Loucy (cell line): ENCODE data around the gene DCUN1D3.

Experiments
- H2AFZ ChIP-seq: fragments of 200-600 bp; sonication (generic); 2 replicates; pipeline ENCODE4 v1.6.0; 2016; ENCODE audit warnings: antibody characterized with exemption, mild to moderate bottlenecking, low read length, moderate library complexity
- H3F3A ChIP-seq: fragments of 200-600 bp; 2 replicates; pipeline ENCODE4 v1.6.0; 2016; ENCODE audit warnings: antibody characterized with exemption, low read depth, mild to moderate bottlenecking
- H3K27me3 ChIP-seq: fragments of 200-600 bp; sonication (generic); 2 replicates; pipeline ENCODE4 v1.6.1; 2014; ENCODE audit warnings: low read length, mild to moderate bottlenecking; ENCODE audit not compliant: insufficient read depth, poor library complexity, severe bottlenecking
- H3K36me3 ChIP-seq: fragments of 200-600 bp; sonication (generic); 2 replicates; pipeline ENCODE4 v1.6.1; 2016; ENCODE audit warnings: low read length; ENCODE audit not compliant: insufficient read depth
- H3K4me1 ChIP-seq: fragments of 200-600 bp; sonication (generic); 2 replicates; pipeline ENCODE4 v1.5.1; 2014; ENCODE audit warnings: low read length, mild to moderate bottlenecking; ENCODE audit not compliant: insufficient read depth, poor library complexity, severe bottlenecking
- H3K4me2 ChIP-seq: fragments of 200-600 bp; sonication (generic); 2 replicates; pipeline ENCODE4 v1.6.0; 2014; ENCODE audit warnings: antibody characterized with exemption, low read length, low read depth, mild to moderate bottlenecking; ENCODE audit not compliant: poor library complexity, severe bottlenecking
- H3K4me3 ChIP-seq: fragments of 200-600 bp; sonication (generic); 2 replicates; pipeline ENCODE4 v1.5.1; 2014; ENCODE audit warnings: low read length, mild to moderate bottlenecking, mixed read lengths; ENCODE audit not compliant: poor library complexity, severe bottlenecking
- H3K79me2 ChIP-seq: fragments of 200-600 bp; sonication (generic); 2 replicates; pipeline ENCODE4 v1.6.1; 2014; ENCODE audit warnings: low read length; ENCODE audit not compliant: insufficient read depth
- H3K9ac ChIP-seq: fragments of 200-600 bp; sonication (generic); 2 replicates; pipeline ENCODE4 v1.6.0; 2014; ENCODE audit warnings: mild to moderate bottlenecking, low read depth, low read length, moderate library complexity; ENCODE audit not compliant: poor library complexity, severe bottlenecking
- H3K9me2 ChIP-seq: fragments of 200-600 bp; sonication (generic); replicated peaks from 2 replicates; pipeline ENCODE4 v1.6.1; 2016; ENCODE audit warnings: low read depth, low read length, mixed read lengths
- H3K9me3 ChIP-seq: fragments of 200-600 bp; sonication (generic); 2 replicates; pipeline ENCODE4 v1.6.1; 2014; ENCODE audit warnings: mild to moderate bottlenecking, antibody characterized with exemption, low read length, low read depth; ENCODE audit not compliant: insufficient read depth
- H4K20me1 ChIP-seq: fragments of 200-600 bp; sonication (generic); 2 replicates; pipeline ENCODE4 v1.6.0; 2014; ENCODE audit warnings: antibody characterized with exemption, low read length, mild to moderate bottlenecking; ENCODE audit not compliant: insufficient read depth, poor library complexity, severe bottlenecking
- CTCF ChIP-seq: fragments of 200-600 bp; sonication (generic); conservative IDR thresholded peaks from 2 replicates; pipeline ENCODE4 v1.5.1; 2014; ENCODE audit warnings: mild to moderate bottlenecking, antibody characterized with exemption, low read length
- EZH2phosphoT487 ChIP-seq: fragments of 200-600 bp; IDR thresholded peaks from 2 replicates; pipeline ENCODE4 v1.6.1; 2018; ENCODE audit warnings: antibody characterized with exemption, mild to moderate bottlenecking, moderate library complexity, borderline replicate concordance

DCUN1D3 gene

GRCh38 chr16:20822521-20823325 is 77.4 kb downstream of the DCUN1D3 start:
- no peak for TF ChIP-seq EZH2phosphoT487
- TF ChIP-seq CTCF: no peak
- Histone ChIP-seq H3K9me3 (no peaks in the 10 kb centered on the region), H3K4me2 (peak overlapping the region; percentile 53), H2AFZ (peak overlapping the region; percentile 44; the same call in 1 of the 2 replicates), H3K4me3 (peak overlapping the region; percentile 46), H4K20me1 (no peaks in the 10 kb centered on the region), H3K4me1 (peaks cover 53% of the 10 kb centered on the region), H3K36me3 (peaks cover 19% of the 10 kb centered on the region), H3K27me3 (no peaks in the 10 kb centered on the region), H3K9ac (peak overlapping the region; percentile 42), H3K9me2 (no peaks in the 10 kb centered on the region), H3F3A (no peaks in the 10 kb centered on the region), H3K79me2 (no peaks in the 10 kb centered on the region)

- Histone ChIP-seq H3K36me3 (peaks cover 10% of the 10 kb centered on the region), H3K9me2 (no peaks in the 10 kb centered on the region)
- TF ChIP-seq EZH2phosphoT487 (no peak), CTCF (no peak)
These were observed 78.5 kb downstream of the DCUN1D3 start for GRCh38 chr16:20821682-20822081.

GRCh38 chr16:20818929-20819585 is 81.1 kb downstream of the DCUN1D3 start:
- Histone ChIP-seq H3K9ac (no peak overlapping the region), H3K36me3 (no peaks in the 10 kb centered on the region), H3K27me3 (no peaks in the 10 kb centered on the region), H2AFZ (no peak overlapping the region), H3K4me1 (peaks cover 60% of the 10 kb centered on the region), H3K4me2 (no peak overlapping the region), H3K9me3 (no peaks in the 10 kb centered on the region), H3K79me2 (no peaks in the 10 kb centered on the region), H4K20me1 (no peaks in the 10 kb centered on the region), H3K9me2 (no peaks in the 10 kb centered on the region), H3K4me3 (no peak overlapping the region), H3F3A (peaks cover 3% of the 10 kb centered on the region; the same call in 1 of the 2 replicates)
- TF ChIP-seq CTCF (no peak), EZH2phosphoT487 (no peak)

More at GRCh38 chr16:20821682-20822081, 78.5 kb downstream of the DCUN1D3 start:
- peak overlapping the region; percentile 42 for H3K9ac ChIP-seq
- H2AFZ ChIP-seq: no peak overlapping the region
- H3K4me1 ChIP-seq: peaks cover 54% of the 10 kb centered on the region
- H4K20me1 ChIP-seq: no peaks in the 10 kb centered on the region
- H3K27me3 ChIP-seq: no peaks in the 10 kb centered on the region
- no peaks in the 10 kb centered on the region for H3K9me3 ChIP-seq
- H3K4me3 ChIP-seq: peak overlapping the region; percentile 46
- peak overlapping the region; percentile 53 for H3K4me2 ChIP-seq
- H3K79me2 ChIP-seq: no peaks in the 10 kb centered on the region
- H3F3A ChIP-seq: no peaks in the 10 kb centered on the region
